ENCODE results near the gene GFPT1.

- no peak for TF ChIP-seq CTCF (IDR thresholded peaks at IDR 0.05)
- TF ChIP-seq POLR2A (IDR thresholded peaks at IDR 0.05) = no peak
Measured at GRCh38 chr2:69385443-69386151, 1.4 kb downstream of the GFPT1 start.
